HEK293 (cell line): Measurements from ENCODE around the gene KLRF1.

Source experiments
- CTCF ChIA-PET: fragments of 350-600 bp; formaldehyde crosslinking; extraction: SDS; loops from one replicate; lab custom pipeline; 2021; ENCODE audit warnings: antibody characterized with exemption; lab: Yijun Ruan, JAX
- POLR2A ChIA-PET: fragments of 300-600 bp; formaldehyde crosslinking; extraction: SDS; loops from one replicate; lab custom pipeline; 2020; ENCODE audit warnings: antibody characterized with exemption, inconsistent platforms; lab: Yijun Ruan, JAX
- H3K27ac ChIP-seq: fragments of 200-500 bp; sonication (Bioruptor generic); 2 replicates; pipeline ENCODE4 v1.5.1; 2014; ENCODE audit warnings: low read depth, low read length, control low read depth, inconsistent platforms; ENCODE audit errors: extremely low read depth
- H3K36me3 ChIP-seq, 2 experiments: fragments of 200-500 bp in 1 of 2; sonication (Bioruptor generic) in 1 of 2; 1 replicate in 1 of 2; 2 replicates in 1 of 2; pipeline ENCODE4 v1.5.1; 2014 to 2017; ENCODE audit warnings: inconsistent platforms in 2 of 2, low read length in 2 of 2; ENCODE audit not compliant: control insufficient read depth in 2 of 2, insufficient read depth in 1 of 2
- H3K4me1 ChIP-seq: fragments of 200-500 bp; sonication (Bioruptor generic); 2 replicates; pipeline ENCODE4 v1.5.1; 2014; ENCODE audit warnings: mild to moderate bottlenecking, low read length, inconsistent platforms; ENCODE audit not compliant: control insufficient read depth, insufficient read depth
- H3K4me3 ChIP-seq: 2 replicates; pipeline ENCODE4 v1.5.1; 2011; ENCODE audit warnings: low read depth, mild to moderate bottlenecking, control low read depth, low read length, moderate library complexity
- H3K9me3 ChIP-seq: fragments of 200-500 bp; sonication (Bioruptor generic); 2 replicates; pipeline ENCODE4 v1.5.1; 2014; ENCODE audit warnings: low read depth, low read length, inconsistent platforms; ENCODE audit not compliant: control insufficient read depth, insufficient read depth
- FEZF1 ChIP-seq: fragments of 450-650 bp; formaldehyde crosslinking; IDR thresholded peaks from 2 replicates; pipeline ENCODE4 v1.5.1; 2016; ENCODE audit warnings: missing biosample characterization, missing genetic modification characterization
- GLIS2 ChIP-seq: fragments of 450-650 bp; formaldehyde crosslinking; IDR thresholded peaks from 2 replicates; pipeline ENCODE4 v1.5.1; 2016; ENCODE audit warnings: missing biosample characterization, missing genetic modification characterization
- HOXD13 ChIP-seq: sonication (generic); formaldehyde crosslinking; IDR thresholded peaks from 2 replicates; pipeline ENCODE4 v1.8.0; 2022; ENCODE audit warnings: missing genetic modification reagents, borderline replicate concordance
- KLF9 ChIP-seq: fragments of 450-650 bp; formaldehyde crosslinking; IDR thresholded peaks from 2 replicates; pipeline ENCODE4 v1.5.1; 2016; ENCODE audit warnings: missing biosample characterization, missing genetic modification characterization, low read depth
- ZBTB20 ChIP-seq: fragments of 450-650 bp; formaldehyde crosslinking; IDR thresholded peaks from 2 replicates; pipeline ENCODE4 v1.5.1; 2016; ENCODE audit warnings: missing biosample characterization, missing genetic modification characterization
- ZNF114 ChIP-seq: fragments of 450-650 bp; formaldehyde crosslinking; IDR thresholded peaks from 2 replicates; pipeline ENCODE4 v1.5.0; 2017; ENCODE audit warnings: missing biosample characterization, missing genetic modification characterization
- ZNF391 ChIP-seq: fragments of 450-650 bp; formaldehyde crosslinking; IDR thresholded peaks from 2 replicates; pipeline ENCODE4 v1.5.1; 2016; ENCODE audit warnings: low read depth, missing biosample characterization, missing genetic modification characterization, borderline replicate concordance
- ZNF571 ChIP-seq: fragments of 450-650 bp; formaldehyde crosslinking; IDR thresholded peaks from 2 replicates; pipeline ENCODE4 v1.5.0; 2017; ENCODE audit warnings: missing biosample characterization, missing genetic modification characterization
- ZNF747 ChIP-seq: fragments of 450-650 bp; formaldehyde crosslinking; IDR thresholded peaks from 2 replicates; pipeline ENCODE4 v1.5.1; 2016; ENCODE audit warnings: missing biosample characterization, missing genetic modification characterization
- ZNF776 ChIP-seq: fragments of 450-650 bp; formaldehyde crosslinking; IDR thresholded peaks from 2 replicates; pipeline ENCODE4 v1.5.0; 2017; ENCODE audit warnings: missing biosample characterization, missing genetic modification characterization, borderline replicate concordance
- ZNF830 ChIP-seq: fragments of 450-650 bp; IDR thresholded peaks from 2 replicates; pipeline ENCODE4 v1.5.0; 2018; ENCODE audit warnings: missing biosample characterization, missing genetic modification characterization, low read depth, mild to moderate bottlenecking, moderate library complexity
- TF ChIP-seq, protein P1 (sequence below): fragments of 450-650 bp; formaldehyde crosslinking; IDR thresholded peaks from 2 replicates; pipeline ENCODE4 v1.5.1; 2016; ENCODE audit warnings: missing biosample characterization, missing genetic modification characterization
- TF ChIP-seq, protein P2 (sequence below): fragments of 450-650 bp; formaldehyde crosslinking; IDR thresholded peaks from 2 replicates; pipeline ENCODE4 v1.5.1; 2016; ENCODE audit warnings: missing biosample characterization, missing genetic modification characterization
- TF ChIP-seq, protein P3 (sequence below): fragments of 450-650 bp; formaldehyde crosslinking; IDR thresholded peaks from 2 replicates; pipeline ENCODE4 v1.5.1; 2017; ENCODE audit warnings: missing biosample characterization, missing genetic modification characterization
- TF ChIP-seq, protein P4 (sequence below): fragments of 450-650 bp; formaldehyde crosslinking; optimal IDR thresholded peaks from 2 replicates; pipeline ENCODE3; 2016; ENCODE audit warnings: missing biosample characterization, mild to moderate bottlenecking, missing genetic modification characterization
- TF ChIP-seq, protein P5 (sequence below): fragments of 450-650 bp; formaldehyde crosslinking; conservative IDR thresholded peaks from 2 replicates; pipeline ENCODE4 v1.5.1; 2016; ENCODE audit warnings: low read depth, missing biosample characterization, missing genetic modification characterization
- TF ChIP-seq, protein P6 (sequence below): IDR thresholded peaks from 2 replicates; pipeline ENCODE4 v1.6.1; 2011; ENCODE audit warnings: mild to moderate bottlenecking, low read depth, low read length, borderline replicate concordance

Gene KLRF1

DNA sequence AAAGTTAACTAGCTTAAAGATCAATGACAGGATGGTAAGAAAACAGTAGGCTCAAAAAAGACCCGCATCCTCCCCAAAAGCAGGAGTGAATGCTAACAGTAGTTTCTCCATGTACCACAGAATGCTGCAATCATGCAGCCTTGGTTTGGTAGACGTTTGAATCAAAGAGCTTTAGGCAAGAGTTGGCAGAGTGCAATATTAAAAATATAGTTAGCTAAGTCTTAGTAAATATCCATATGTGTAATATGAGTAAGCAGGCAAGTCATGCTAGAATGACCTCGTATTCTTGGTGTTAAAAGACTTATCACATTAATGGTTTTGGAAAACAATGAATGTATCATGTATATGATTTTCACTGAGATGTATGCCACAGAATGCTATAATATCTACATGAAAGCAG is 18.8 kb upstream of the KLRF1 start:
- H3K27ac ChIP-seq: no peak overlapping the region
- no peaks in the 10 kb centered on the region for H3K9me3 ChIP-seq
- TF ChIP-seq ZNF830 (tag by site-specific recombination): no peak
- TF ChIP-seq, protein P1, sequence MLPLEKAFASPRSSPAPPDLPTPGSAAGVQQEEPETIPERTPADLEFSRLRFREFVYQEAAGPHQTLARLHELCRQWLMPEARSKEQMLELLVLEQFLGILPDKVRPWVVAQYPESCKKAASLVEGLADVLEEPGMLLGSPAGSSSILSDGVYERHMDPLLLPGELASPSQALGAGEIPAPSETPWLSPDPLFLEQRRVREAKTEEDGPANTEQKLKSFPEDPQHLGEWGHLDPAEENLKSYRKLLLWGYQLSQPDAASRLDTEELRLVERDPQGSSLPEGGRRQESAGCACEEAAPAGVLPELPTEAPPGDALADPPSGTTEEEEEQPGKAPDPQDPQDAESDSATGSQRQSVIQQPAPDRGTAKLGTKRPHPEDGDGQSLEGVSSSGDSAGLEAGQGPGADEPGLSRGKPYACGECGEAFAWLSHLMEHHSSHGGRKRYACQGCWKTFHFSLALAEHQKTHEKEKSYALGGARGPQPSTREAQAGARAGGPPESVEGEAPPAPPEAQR: no peak
- TF ChIP-seq, protein P2, sequence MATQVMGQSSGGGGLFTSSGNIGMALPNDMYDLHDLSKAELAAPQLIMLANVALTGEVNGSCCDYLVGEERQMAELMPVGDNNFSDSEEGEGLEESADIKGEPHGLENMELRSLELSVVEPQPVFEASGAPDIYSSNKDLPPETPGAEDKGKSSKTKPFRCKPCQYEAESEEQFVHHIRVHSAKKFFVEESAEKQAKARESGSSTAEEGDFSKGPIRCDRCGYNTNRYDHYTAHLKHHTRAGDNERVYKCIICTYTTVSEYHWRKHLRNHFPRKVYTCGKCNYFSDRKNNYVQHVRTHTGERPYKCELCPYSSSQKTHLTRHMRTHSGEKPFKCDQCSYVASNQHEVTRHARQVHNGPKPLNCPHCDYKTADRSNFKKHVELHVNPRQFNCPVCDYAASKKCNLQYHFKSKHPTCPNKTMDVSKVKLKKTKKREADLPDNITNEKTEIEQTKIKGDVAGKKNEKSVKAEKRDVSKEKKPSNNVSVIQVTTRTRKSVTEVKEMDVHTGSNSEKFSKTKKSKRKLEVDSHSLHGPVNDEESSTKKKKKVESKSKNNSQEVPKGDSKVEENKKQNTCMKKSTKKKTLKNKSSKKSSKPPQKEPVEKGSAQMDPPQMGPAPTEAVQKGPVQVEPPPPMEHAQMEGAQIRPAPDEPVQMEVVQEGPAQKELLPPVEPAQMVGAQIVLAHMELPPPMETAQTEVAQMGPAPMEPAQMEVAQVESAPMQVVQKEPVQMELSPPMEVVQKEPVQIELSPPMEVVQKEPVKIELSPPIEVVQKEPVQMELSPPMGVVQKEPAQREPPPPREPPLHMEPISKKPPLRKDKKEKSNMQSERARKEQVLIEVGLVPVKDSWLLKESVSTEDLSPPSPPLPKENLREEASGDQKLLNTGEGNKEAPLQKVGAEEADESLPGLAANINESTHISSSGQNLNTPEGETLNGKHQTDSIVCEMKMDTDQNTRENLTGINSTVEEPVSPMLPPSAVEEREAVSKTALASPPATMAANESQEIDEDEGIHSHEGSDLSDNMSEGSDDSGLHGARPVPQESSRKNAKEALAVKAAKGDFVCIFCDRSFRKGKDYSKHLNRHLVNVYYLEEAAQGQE: no peak
- no peak for TF ChIP-seq ZNF571 (tag by site-specific recombination)
- no peak for TF ChIP-seq GLIS2 (tag by site-specific recombination)
- no peak for TF ChIP-seq KLF9 (tag by site-specific recombination)
- TF ChIP-seq, protein P3, sequence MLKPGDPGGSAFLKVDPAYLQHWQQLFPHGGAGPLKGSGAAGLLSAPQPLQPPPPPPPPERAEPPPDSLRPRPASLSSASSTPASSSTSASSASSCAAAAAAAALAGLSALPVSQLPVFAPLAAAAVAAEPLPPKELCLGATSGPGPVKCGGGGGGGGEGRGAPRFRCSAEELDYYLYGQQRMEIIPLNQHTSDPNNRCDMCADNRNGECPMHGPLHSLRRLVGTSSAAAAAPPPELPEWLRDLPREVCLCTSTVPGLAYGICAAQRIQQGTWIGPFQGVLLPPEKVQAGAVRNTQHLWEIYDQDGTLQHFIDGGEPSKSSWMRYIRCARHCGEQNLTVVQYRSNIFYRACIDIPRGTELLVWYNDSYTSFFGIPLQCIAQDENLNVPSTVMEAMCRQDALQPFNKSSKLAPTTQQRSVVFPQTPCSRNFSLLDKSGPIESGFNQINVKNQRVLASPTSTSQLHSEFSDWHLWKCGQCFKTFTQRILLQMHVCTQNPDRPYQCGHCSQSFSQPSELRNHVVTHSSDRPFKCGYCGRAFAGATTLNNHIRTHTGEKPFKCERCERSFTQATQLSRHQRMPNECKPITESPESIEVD (tag by site-specific recombination): no peak
- TF ChIP-seq, protein P4, sequence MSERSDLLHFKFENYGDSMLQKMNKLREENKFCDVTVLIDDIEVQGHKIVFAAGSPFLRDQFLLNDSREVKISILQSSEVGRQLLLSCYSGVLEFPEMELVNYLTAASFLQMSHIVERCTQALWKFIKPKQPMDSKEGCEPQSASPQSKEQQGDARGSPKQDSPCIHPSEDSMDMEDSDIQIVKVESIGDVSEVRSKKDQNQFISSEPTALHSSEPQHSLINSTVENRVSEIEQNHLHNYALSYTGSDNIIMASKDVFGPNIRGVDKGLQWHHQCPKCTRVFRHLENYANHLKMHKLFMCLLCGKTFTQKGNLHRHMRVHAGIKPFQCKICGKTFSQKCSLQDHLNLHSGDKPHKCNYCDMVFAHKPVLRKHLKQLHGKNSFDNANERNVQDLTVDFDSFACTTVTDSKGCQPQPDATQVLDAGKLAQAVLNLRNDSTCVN (tag by site-specific recombination): no peak
- TF ChIP-seq ZBTB20 (tag by site-specific recombination): no peak
- no peak for TF ChIP-seq ZNF776 (tag by site-specific recombination)
- TF ChIP-seq, protein P5, sequence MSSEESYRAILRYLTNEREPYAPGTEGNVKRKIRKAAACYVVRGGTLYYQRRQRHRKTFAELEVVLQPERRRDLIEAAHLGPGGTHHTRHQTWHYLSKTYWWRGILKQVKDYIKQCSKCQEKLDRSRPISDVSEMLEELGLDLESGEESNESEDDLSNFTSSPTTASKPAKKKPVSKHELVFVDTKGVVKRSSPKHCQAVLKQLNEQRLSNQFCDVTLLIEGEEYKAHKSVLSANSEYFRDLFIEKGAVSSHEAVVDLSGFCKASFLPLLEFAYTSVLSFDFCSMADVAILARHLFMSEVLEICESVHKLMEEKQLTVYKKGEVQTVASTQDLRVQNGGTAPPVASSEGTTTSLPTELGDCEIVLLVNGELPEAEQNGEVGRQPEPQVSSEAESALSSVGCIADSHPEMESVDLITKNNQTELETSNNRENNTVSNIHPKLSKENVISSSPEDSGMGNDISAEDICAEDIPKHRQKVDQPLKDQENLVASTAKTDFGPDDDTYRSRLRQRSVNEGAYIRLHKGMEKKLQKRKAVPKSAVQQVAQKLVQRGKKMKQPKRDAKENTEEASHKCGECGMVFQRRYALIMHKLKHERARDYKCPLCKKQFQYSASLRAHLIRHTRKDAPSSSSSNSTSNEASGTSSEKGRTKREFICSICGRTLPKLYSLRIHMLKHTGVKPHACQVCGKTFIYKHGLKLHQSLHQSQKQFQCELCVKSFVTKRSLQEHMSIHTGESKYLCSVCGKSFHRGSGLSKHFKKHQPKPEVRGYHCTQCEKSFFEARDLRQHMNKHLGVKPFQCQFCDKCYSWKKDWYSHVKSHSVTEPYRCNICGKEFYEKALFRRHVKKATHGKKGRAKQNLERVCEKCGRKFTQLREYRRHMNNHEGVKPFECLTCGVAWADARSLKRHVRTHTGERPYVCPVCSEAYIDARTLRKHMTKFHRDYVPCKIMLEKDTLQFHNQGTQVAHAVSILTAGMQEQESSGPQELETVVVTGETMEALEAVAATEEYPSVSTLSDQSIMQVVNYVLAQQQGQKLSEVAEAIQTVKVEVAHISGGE (tag by site-specific recombination): no peak
- TF ChIP-seq HOXD13: no peak
- TF ChIP-seq, protein P6, sequence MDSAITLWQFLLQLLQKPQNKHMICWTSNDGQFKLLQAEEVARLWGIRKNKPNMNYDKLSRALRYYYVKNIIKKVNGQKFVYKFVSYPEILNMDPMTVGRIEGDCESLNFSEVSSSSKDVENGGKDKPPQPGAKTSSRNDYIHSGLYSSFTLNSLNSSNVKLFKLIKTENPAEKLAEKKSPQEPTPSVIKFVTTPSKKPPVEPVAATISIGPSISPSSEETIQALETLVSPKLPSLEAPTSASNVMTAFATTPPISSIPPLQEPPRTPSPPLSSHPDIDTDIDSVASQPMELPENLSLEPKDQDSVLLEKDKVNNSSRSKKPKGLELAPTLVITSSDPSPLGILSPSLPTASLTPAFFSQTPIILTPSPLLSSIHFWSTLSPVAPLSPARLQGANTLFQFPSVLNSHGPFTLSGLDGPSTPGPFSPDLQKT: no peak
- no peak for TF ChIP-seq ZNF114
- TF ChIP-seq ZNF747 (tag by site-specific recombination): no peak
- no peak for TF ChIP-seq ZNF391
- no peak for TF ChIP-seq FEZF1 (tag by site-specific recombination)
- H3K4me3 ChIP-seq: no peak overlapping the region
- ChIA-PET POLR2A (no interaction called here), CTCF (interaction anchor here (1.0 to 1.4 kb wide), 3 partner anchors 9 to 116 kb away, joined by 3 to 4 read pairs (median 3); no protein-coding TSS in a partner anchor)
- no peaks in the 10 kb centered on the region for H3K4me1 ChIP-seq
- H3K36me3 ChIP-seq: no peaks in the 10 kb centered on the region
